ENCODE data around the gene RGS3.

GRCh38 chr9:113604393-113604792 is 140.9 kb downstream of the RGS3 start:
- TF ChIP-seq EZH2 (IDR thresholded peaks at IDR 0.05; ENCODE audit: insufficient read depth, poor library complexity, severe bottlenecking) = no peak
- no peak for TF ChIP-seq EZH2phosphoT487 (IDR thresholded peaks at IDR 0.05; ENCODE audit: insufficient read depth, low read depth)

All from GM23248 (cell line).